Naive thymus-derived CD8-positive, alpha-beta T cell (primary cell): Measurements from ENCODE around the gene STAP2. TPM values are rescaled to one million over a fixed set of nuclear protein-coding genes. Genes with fewer than 3 reads are reported as not detected.
A peak's percentile ranks its signal among the peaks of the same experiment; 100 is the strongest.
"Not testable (repeated sequence)": the region's sequence is repeated elsewhere in the genome, so short reads cannot be mapped to it uniquely, and the experiment has no call there.

Experiments used
- ATAC-seq, 2 donors: fragments of 150-1000 bp; cut with Tn5 transposase in 1 of 2; sonication (Bioruptor Pico), chemical (Tn5 transposase) in 1 of 2; 1 replicate in 1 of 2; 2 replicates in 1 of 2; pipeline ENCODE4 v1.10.0; 2021; ENCODE audit warnings: mild to moderate bottlenecking in 2 of 2, moderate library complexity in 2 of 2
- POLR2A ChIA-PET: fragments of 350-600 bp; sonication (Branson Sonifier 250); formaldehyde crosslinking; loops from one replicate; lab custom pipeline; 2021; ENCODE audit warnings: antibody characterized with exemption; lab: Charles Lee
- DNase-seq, 10 donors: peaks; one replicate each; pipeline versions ENCODE4 v3.0.0 to v3.0.0-alpha.2; 2020 to 2022
- H3K27ac Mint-ChIP-seq, 10 donors: one replicate each; pipeline ENCODE4 v1.8.0; 2020 to 2022; ENCODE audit warnings: mild to moderate bottlenecking in 10 of 10, mixed read lengths in 10 of 10, moderate library complexity in 4 of 10, inconsistent platforms in 1 of 10
- H3K27me3 Mint-ChIP-seq, 5 donors: one replicate each; pipeline ENCODE4 v1.8.0; 2021 to 2022; ENCODE audit warnings: mixed read lengths in 5 of 5
- H3K36me3 Mint-ChIP-seq, 3 donors: one replicate each; pipeline ENCODE4 v1.8.0; 2020 to 2022; ENCODE audit warnings: mixed read lengths in 3 of 3, mild to moderate bottlenecking in 2 of 3, inconsistent platforms in 1 of 3
- H3K4me1 Mint-ChIP-seq, 4 donors: one replicate each; pipeline ENCODE4 v1.8.0; 2021 to 2022; ENCODE audit warnings: mixed read lengths in 4 of 4
- H3K4me3 Mint-ChIP-seq, 10 donors: one replicate each; pipeline ENCODE4 v1.8.0; 2020 to 2022; ENCODE audit warnings: mild to moderate bottlenecking in 10 of 10, mixed read lengths in 10 of 10, moderate library complexity in 6 of 10, inconsistent platforms in 1 of 10
- H3K9me3 Mint-ChIP-seq, 9 donors: one replicate each; pipeline ENCODE4 v1.8.0; 2020 to 2022; ENCODE audit warnings: mixed read lengths in 9 of 9, mild to moderate bottlenecking in 3 of 9, inconsistent platforms in 1 of 9, moderate library complexity in 1 of 9
- polyA plus RNA-seq, 3 donors: library from polyadenylated mRNA; unstranded; fragments of 300-500 nt; fragmentation: Illumina TruSeq; gene quantifications; one replicate each; pipeline ENCODE4 v1.2.3, GENCODE V29; 2021
- total RNA-seq, 8 experiments: library from RNA in 2 of 8; stranded (reverse) in 2 of 8; gene quantifications; one replicate each; pipeline ENCODE4 v1.2.3 and lab custom pipeline; 2021 to 2026

Gene STAP2
- total and polyA plus RNA-seq, 5 experiments from 2014 or later: 1.3 to 2.6 (median 1.5) TPM

DNA sequence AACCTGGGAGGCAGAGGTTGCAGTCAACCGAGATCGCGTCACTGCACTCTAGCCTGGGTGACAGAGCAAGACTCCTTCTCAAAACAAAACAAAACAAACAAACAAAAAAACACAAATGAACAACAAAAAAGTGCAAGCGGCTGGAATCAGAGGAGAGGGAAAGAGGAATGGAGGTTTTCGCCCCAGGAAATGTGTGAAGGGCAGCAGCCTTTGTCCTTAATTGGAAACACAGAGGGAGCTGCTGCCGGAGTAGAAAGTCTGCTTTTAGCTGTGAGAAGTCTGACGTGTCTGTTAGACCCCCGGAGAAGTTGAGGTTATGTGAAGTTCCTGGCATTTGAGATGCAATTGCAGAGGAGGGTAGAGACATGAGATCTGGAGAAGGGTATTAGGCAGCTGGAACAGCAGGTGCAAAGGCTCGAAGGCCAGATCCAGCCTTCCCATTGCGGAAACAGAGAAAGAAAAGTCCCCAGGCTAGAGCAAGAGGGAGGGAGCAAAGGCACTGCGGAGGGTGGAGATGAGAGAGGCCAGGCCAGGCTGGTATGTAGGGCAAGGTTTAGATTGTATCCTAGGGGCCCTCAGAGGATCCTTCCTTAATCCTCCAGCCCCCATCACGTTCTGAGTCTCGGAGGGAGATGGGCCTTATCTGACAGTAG is 36.9 kb downstream of the STAP2 start:
- POLR2A ChIA-PET: interaction anchor here (1.3 to 3.9 kb wide), 6 partner anchors 20 to 55 kb away, joined by 5 to 30 read pairs (median 8); partner anchors contain the start of genes MPND and YJU2
- Mint-ChIP-seq H3K27me3 (no peaks in the 10 kb centered on the region), H3K4me3 (peak overlapping the region; percentile 86 to 99 (median 95)), H3K9me3 (no peaks in the 10 kb centered on the region), H3K36me3 (peaks cover 0 to 9% (median 0%) of the 10 kb centered on the region in 3 donors), H3K27ac (peak overlapping the region; percentile 96 to 99 (median 97)), H3K4me1 (peaks cover 22 to 64% (median 46%) of the 10 kb centered on the region in 4 donors)
- DNase-seq (peak in 3 of 10 donors; percentile 29 to 41 (median 41)), ATAC-seq (peak; percentile 29 to 50)

DNA sequence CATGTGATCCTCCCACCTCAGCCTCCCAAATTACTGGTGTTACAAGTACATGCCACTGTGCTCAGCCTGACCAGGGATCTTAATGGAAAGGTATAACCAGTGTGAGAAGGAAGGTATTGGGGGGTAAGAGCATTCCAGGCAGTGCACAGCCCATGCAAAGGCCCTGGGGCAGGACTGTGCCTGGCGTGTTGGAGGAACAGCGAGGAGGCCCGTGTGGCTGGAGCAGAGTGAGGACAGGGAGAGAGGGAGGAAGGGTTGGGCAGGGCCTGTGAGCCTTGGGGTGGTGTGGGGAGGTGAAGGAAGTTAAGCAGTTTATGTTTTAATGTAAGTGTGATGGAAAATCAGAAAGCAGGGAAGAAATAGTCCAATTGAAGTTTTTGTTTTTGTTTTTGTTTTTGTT is 38.0 kb downstream of the STAP2 start:
- ATAC-seq (no peak), DNase-seq (no peak)
- no peaks in the 10 kb centered on the region for H3K27me3 Mint-ChIP-seq
- H3K4me1 Mint-ChIP-seq: peaks cover 25 to 66% (median 46%) of the 10 kb centered on the region in 4 donors
- no peaks in the 10 kb centered on the region for H3K9me3 Mint-ChIP-seq
- POLR2A ChIA-PET: interaction anchor here (0.8 to 1.1 kb wide), 2 partner anchors 22 to 28 kb away, joined by 3 read pairs; no protein-coding TSS in a partner anchor
- H3K36me3 Mint-ChIP-seq: peaks cover 0 to 14% (median 0%) of the 10 kb centered on the region in 3 donors
- H3K4me3 Mint-ChIP-seq: peak overlapping the region; percentile 45 to 99 (median 85)
- peak overlapping the region; percentile 75 to 99 (median 96) for H3K27ac Mint-ChIP-seq

DNA sequence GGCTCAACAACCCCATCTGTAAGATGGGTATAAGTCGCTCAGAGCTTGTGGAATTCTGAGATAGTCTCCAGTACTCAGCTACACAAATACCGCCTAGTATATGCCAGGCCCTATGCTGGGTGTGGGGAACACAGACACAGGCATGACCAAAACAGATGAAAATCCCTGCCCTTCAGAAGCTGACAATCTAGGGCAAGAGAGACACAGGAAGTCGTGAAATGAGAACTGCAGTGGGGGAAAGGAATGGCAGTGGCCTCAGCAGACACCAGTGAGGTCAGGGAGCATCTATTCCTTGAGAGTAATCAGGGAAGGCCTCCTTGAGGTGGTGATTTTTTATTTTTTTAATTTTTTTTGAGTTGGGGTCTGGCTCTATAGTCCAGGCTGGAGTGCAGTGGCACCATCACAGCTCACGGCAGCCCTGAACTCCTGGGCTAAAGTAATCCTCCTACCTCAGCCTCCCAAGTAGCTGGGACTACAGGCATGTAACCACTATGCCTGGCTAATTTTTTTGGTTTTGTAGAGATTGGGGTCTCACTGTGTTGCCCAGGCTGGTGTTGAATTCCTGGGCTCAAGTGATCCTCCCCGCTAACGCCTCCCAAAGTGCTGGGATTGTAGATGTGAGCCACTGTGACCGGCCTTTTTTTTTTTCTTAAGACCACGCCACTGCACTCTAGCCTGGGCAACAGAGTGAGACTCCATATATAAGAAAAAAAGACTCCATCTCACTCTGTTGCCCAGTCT is 39.6 kb downstream of the STAP2 start:
- no peaks in the 10 kb centered on the region for H3K9me3 Mint-ChIP-seq
- DNase-seq (no peak), ATAC-seq (no peak)
- H3K27me3 Mint-ChIP-seq: no peaks in the 10 kb centered on the region
- H3K4me1 Mint-ChIP-seq: peaks cover 25 to 58% (median 40%) of the 10 kb centered on the region in 4 donors
- peak overlapping the region in 6 of 10 donors; percentile 3 to 93 (median 66) for H3K4me3 Mint-ChIP-seq
- POLR2A ChIA-PET: interaction anchor here (0.9 to 1.1 kb wide), 2 partner anchors 29 to 45 kb away, joined by 3 to 6 read pairs; no protein-coding TSS in a partner anchor
- peaks cover 0 to 27% (median 0%) of the 10 kb centered on the region in 3 donors for H3K36me3 Mint-ChIP-seq
- H3K27ac Mint-ChIP-seq: peak overlapping the region; percentile 76 to 96 (median 86)

DNA sequence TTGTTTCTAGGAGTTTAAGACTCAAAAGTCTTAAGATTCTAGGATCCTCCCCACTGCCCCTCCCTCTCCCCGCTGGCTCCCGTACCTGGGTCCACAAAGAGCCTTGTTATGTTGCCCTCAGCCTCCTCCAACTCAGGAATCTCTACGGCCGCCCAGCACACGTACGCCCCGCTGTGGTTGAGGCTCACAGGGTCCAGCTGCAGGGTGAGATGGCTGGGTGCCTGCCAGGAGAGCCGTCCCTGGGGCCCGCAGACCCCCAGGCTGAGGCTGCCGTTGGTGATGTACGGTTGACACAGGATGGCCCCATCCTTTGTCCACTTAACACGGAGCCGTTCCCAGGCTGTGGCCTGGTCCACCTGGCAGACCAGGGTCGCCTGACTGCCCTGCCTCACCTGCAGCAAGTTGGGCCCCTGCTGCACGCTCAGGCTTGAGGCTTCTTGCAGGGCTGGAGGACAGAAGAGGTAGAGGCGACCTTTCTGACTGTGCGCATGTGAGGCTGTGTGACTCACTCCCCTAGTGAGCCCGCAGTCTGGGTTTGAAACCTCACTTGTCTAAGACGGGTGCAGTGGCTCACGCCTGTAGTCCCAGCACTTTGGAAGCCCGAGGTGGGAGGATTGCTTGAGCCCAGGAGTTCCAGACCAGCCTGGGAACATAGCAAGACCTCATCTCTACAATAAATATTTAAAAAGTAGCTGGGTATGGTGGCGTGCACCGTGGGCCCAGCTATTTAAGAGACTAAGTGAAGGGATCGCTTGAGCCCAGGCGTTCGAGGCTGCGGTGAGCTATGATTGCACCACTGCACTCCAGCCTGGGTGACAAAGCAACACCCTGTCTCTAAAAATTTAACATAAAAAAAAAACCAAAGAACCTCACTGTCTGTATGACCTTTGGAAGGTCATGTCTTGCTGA is 40.5 kb downstream of the STAP2 start:
- Mint-ChIP-seq H3K36me3 (peaks cover 0 to 34% (median 0%) of the 10 kb centered on the region in 3 donors), H3K4me3 (peak overlapping the region in 5 of 10 donors; percentile 3 to 80 (median 60))
- POLR2A ChIA-PET: interaction anchor here (0.9 kb wide), 1 partner anchor 46 kb away, joined by 6 read pairs; no protein-coding TSS in a partner anchor

DNA sequence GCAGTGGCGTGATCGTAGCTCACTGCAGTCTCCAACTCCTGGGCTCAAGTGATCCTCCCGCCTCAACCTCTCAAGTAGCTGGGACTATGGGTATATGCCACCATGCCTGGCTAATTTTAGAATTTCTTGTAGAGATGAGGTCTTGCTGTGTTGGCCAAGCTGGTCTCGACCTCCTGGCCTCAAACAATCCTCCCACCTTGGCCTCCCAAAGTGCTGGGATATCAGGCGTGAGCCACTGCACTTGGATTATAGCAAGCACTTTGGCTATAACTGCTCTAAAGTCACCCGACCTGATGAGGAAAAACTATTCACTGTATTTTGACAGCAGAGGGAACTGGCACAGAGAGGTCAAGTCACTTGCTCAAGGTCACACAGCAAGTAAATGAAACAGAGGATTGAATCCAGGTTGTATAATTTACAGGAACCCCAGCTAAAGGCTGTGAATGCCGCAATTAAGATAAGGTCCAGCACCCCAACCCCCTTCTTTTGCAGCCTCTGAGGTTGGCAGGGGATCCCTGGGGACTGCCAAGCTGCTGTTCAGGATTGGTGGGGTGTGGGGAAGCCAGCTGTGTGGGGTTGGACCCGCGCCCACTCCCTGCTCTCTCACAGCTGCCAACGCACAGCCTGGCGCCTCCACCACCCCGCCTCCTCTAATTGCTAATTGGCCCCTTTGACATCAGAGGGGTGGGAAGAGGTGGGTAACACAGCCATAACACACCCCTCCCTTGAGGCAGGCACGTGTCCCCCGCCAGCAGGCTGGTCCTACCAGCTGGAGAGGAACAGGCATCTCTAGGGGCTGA is 42.5 kb downstream of the STAP2 start:
- H3K9me3 Mint-ChIP-seq: no peaks in the 10 kb centered on the region
- H3K27me3 Mint-ChIP-seq: no peaks in the 10 kb centered on the region
- POLR2A ChIA-PET: no interaction called here
- peak overlapping the region in 8 of 10 donors; percentile 7 to 86 (median 44) for H3K27ac Mint-ChIP-seq
- ATAC-seq (peak in 1 of 2 donors; percentile 40), DNase-seq (no peak)
- H3K36me3 Mint-ChIP-seq: peaks cover 0 to 48% (median 0%) of the 10 kb centered on the region in 3 donors
- H3K4me3 Mint-ChIP-seq: no peak overlapping the region
- H3K4me1 Mint-ChIP-seq: peaks cover 11 to 34% (median 18%) of the 10 kb centered on the region in 4 donors

More for the DNA sequence above, 40.5 kb downstream of the STAP2 start:
- Mint-ChIP-seq H3K9me3 (no peaks in the 10 kb centered on the region), H3K27ac (peak overlapping the region; percentile 76 to 96 (median 86)), H3K4me1 (peaks cover 22 to 51% (median 35%) of the 10 kb centered on the region in 4 donors), H3K27me3 (no peaks in the 10 kb centered on the region)
- ATAC-seq (no peak), DNase-seq (no peak)

DNA sequence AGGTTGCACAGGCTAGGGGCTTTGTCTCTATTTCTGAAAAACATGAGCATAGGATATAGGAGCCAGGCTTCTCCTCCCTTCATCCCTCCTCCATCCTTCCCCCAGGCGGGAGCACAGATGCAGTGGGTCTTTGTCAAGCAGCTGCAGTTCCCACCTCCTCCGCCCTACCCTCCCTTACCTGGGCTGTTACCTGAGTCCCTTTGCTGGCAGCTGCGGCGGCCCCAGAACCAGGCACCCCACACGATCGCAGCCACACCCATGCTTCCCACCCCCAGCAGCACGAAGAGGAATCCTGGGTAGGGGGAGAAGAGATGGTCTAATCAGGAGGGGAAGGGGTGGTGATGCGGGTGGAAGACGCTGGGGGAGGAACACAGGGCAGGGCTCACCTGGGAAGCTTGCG is 44.2 kb downstream of the STAP2 start:
- Mint-ChIP-seq H3K9me3 (no peaks in the 10 kb centered on the region), H3K36me3 (peaks cover 0 to 48% (median 2%) of the 10 kb centered on the region in 3 donors), H3K27me3 (no peaks in the 10 kb centered on the region), H3K4me1 (peaks cover 6 to 18% (median 9%) of the 10 kb centered on the region in 4 donors), H3K27ac (peak overlapping the region in 2 of 10 donors; percentile 12 to 33), H3K4me3 (no peak overlapping the region)
- DNase-seq: no peak
- POLR2A ChIA-PET: no interaction called here
- ATAC-seq: no peak

DNA sequence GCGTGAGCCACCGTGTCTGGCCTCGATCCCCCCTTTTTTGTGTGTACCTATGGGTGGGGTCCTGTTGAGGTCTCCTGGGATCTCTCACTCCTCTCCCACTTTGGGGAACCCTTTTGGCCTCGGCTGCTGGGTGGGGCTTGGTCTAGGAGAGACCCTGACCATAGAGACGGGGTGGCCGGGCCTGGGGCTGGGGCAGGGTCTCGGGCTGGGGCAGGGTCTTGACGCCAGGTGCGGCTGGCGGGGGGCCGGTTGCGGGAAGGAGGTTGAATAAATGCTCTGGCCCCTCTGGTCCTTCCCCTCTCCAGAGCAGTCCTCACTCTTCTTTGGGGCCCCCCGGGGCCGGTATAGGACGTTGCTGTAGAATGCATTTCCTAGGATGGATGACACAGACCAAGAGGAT is 46.1 kb downstream of the STAP2 start:
- Mint-ChIP-seq H3K4me1 (peaks cover 0 to 6% (median 2%) of the 10 kb centered on the region in 4 donors), H3K4me3 (no peak overlapping the region), H3K9me3 (no peaks in the 10 kb centered on the region), H3K36me3 (peaks cover 0 to 44% (median 2%) of the 10 kb centered on the region in 3 donors), H3K27ac (no peak overlapping the region), H3K27me3 (no peaks in the 10 kb centered on the region)
- DNase-seq (no peak), ATAC-seq (no peak)
- POLR2A ChIA-PET: no interaction called here

DNA sequence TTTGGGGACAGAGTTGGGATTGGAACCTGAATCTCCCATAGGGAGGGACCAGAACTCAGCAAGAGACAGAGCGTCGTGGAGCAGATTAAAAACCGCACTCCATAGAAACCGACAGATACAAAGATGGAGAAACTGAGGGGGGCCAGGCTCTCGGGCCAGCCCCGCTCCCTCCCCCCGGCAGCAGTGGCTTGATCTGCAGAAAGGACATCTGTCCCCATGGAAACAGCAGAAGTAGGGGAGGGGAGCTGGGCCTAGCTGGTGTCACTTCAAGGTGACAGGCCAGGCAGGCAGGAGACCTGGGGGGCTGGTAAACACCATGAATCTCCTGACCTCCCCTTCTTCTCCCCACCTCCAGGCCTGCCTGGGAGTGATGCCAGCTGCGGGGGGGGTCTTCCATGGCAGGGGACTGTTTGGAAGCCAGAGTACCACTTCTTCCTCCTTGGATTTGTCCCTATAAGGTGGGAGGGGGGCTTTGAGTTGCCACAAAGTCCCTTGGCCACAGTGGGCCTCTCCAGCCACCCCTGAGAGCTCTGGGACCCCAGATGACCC is 47.4 kb downstream of the STAP2 start:
- peak overlapping the region in 1 of 10 donors; percentile 9 for H3K27ac Mint-ChIP-seq
- H3K9me3 Mint-ChIP-seq: no peaks in the 10 kb centered on the region
- H3K27me3 Mint-ChIP-seq: no peaks in the 10 kb centered on the region
- peaks cover 0 to 38% (median 2%) of the 10 kb centered on the region in 3 donors for H3K36me3 Mint-ChIP-seq
- POLR2A ChIA-PET: interaction anchor here (0.5 kb wide), 1 partner anchor 576 kb away, joined by 3 read pairs; the partner anchor contains the start of gene PLIN3
- ATAC-seq (no peak), DNase-seq (no peak)
- peaks cover 0 to 2% (median 0%) of the 10 kb centered on the region in 4 donors for H3K4me1 Mint-ChIP-seq
- H3K4me3 Mint-ChIP-seq: no peak overlapping the region

DNA sequence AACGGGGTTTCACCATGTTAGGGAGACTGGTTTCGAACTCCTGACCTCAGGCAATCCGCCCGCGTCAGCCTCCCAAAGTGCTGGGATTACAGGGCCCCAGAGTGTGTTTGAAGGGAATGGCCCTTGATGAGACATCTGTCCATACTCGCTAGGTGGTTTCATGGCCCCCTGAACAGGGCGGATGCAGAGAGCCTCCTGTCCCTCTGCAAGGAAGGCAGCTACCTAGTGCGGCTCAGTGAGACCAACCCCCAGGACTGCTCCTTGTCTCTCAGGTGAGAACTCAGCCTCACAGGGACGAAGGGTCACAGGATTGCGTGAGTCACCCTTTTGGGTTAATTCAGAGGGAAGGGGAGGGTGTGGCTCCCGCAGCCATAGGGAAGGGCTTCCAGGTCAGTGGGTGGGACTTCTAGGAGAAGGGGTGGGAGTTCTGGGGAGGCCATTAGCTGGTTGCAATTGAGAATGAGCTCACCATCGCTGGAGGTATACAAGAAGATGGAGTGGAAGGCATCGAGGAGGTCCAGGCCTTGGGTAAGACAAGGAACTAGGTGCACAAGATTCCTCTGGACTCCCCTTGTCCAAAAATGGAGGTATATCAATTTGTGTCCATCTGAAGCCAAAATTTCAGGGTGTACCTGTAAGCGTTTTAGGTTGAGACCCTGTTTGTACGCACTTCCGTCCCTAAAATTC is 50.4 kb downstream of the STAP2 start:
- Mint-ChIP-seq H3K36me3 (peaks cover 0 to 14% (median 2%) of the 10 kb centered on the region in 3 donors), H3K27me3 (no peaks in the 10 kb centered on the region), H3K27ac (peak overlapping the region in 2 of 10 donors; percentile 34 to 37), H3K4me1 (no peaks in the 10 kb centered on the region), H3K9me3 (no peaks in the 10 kb centered on the region), H3K4me3 (no peak overlapping the region)
- DNase-seq (no peak), ATAC-seq (no peak)
- POLR2A ChIA-PET: interaction anchor here (0.6 kb wide), 1 partner anchor 56 kb away, joined by 3 read pairs; no protein-coding TSS in a partner anchor

DNA sequence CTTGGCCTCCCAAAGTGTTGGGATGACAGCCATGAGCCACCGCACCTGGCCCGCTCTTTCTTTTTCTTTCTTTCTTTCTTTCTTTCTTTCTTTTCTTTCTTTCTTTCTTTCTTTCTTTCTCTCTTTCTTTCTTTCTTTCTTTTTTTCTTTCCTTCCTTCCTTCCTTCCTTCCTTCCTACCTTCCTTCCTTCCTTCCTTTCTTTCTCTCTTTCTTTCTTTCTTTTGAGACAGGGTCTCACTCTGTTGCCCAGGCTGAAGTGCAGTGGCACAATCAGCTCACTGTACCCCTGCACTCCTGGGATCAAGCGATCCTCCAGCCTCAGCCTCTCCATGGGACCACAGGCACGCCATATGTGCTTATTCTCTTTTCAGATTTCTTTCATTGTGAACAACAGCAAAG is 52.5 kb downstream of the STAP2 start:
- ATAC-seq, DNase-seq, H3K4me3 Mint-ChIP-seq, H3K36me3 Mint-ChIP-seq, H3K9me3 Mint-ChIP-seq, H3K27me3 Mint-ChIP-seq, H3K4me1 Mint-ChIP-seq: not testable (repeated sequence)
- peak overlapping the region in 1 of 10 donors; percentile 73 for H3K27ac Mint-ChIP-seq
- POLR2A ChIA-PET: interaction anchor here (0.7 kb wide), 2 partner anchors 17 to 259 kb away, joined by 3 read pairs; no protein-coding TSS in a partner anchor
